GM19025 (cell line): ENCODE data around the gene HSPG2.
"Not testable (repeated sequence)": the region's sequence is repeated elsewhere in the genome, so short reads cannot be mapped to it uniquely, and the experiment has no call there.

Experiments used
- ATAC-seq: cut with Tn5 transposase; IDR thresholded peaks from one replicate; pipeline ENCODE4 v1.9.1; 2021; ENCODE audit warnings: mild to moderate bottlenecking, low read depth, moderate library complexity; ENCODE audit not compliant: unreplicated experiment

The HSPG2 gene

DNA sequence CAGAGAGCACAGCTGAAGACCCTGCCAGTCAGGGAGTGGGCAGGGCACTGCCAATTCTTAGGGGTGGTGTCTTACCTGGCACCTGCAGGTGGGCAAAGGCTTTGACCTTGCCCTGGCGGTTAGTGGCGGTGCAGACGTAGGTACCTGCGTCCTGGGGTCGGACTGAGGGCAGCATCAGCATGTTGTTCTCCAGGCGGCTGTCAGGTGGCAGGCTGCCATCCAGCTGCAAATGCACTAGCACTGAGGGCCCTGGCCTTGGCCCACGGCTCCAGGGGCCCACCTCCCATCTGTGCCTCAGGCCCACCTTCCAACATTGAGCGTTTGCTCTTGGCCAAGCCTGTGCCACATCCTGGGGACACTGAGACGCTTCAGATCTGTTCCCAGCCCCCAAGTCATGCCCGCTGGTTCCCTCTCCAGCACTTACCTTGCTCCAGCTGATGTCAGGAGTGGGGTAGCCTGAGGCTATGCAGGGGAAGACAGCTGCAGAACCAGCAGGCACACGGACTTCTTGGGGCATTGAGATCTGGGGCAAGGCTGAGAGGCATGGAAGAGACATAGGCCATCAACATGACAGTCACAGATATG, 103.6 kb downstream of the HSPG2 start:
- no peak for ATAC-seq

DNA sequence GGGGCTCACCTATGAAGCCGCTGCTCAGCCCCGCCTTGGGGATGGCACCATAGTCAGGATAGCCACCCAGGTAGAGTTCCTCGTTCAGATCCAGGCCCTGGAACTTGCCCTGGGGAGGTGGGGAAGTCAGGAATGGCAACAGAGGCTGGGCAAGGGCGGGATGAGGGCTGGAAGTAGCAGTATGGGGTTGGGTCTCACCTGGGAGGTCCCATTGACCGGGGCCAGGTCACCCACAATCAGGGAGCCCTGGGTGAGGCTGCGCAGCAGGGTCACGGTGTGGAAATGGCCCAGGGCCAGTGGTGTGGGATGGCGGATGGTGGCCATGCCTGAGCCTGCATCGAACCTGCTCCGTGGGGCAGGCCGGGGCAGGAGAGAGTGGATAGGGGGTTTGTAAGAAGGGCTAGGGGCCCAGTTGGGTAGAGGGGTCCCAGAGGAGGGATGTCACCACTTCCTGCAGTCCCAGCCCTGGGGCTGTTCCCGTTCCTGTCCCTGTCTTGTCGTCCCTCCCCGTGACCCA, 105.6 kb downstream of the HSPG2 start:
- no peak for ATAC-seq

GRCh38 chr1:21830792-21831453, 106.2 kb downstream of the HSPG2 start:
- no peak for ATAC-seq

DNA sequence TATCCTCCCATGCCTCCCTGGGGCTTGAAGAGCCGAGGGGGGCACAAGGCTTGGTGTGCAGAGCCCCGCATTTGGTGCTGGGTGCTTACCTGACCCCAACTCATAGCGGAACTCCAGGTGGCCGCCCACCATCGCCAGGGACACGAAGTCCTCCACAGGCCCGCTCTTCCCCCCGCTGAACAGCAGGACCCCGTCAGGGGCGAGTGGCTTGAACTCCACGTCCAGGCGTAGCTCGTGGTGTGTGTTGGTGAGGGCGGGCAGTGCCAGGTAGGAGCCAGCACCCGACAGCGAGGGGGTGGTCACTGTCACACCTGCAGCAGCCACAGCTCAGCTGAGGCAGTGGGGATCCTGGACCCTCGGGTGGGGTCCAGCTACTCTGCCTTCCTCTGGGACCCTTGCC, 107.8 kb downstream of the HSPG2 start:
- no peak for ATAC-seq

DNA sequence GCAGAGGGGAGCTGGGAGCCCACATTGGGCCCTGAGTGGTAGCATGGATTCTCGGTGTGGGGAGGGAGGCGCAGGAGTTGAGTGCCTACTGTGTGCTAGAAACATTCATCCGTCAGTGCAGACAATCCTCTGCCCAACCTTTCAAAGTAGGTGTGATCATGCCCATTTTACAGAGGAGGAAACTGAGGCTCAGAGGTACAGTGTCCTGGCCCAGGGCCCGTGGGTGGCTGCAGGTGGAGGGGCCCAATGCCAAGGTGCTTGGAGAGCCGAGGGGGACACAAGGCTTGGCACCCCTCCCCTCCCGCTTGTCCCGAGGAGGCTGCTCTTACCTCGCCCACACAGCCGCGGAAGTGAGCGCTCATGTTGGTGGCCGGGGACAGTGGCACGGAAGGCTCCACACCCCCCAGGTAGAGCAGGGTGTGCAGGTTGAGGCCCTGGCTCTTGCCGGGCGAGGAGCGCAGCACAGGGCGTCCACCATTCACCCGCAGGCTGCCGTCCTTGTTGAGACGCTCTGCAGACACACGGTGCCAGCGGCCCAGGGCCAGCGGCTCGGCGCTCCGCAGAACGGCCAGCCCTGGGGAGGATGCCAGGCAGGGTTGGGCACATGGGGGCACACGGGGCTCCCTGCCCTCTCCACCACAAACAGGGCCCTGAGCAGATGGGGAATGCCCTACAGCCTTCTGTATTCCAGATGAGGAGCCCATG, 108.5 kb downstream of the HSPG2 start:
- ATAC-seq = no peak

GRCh38 chr1:21828075-21828474, 109.0 kb downstream of the HSPG2 start:
- ATAC-seq = no peak

GRCh38 chr1:21827141-21827679, 109.9 kb downstream of the HSPG2 start:
- no peak for ATAC-seq

DNA sequence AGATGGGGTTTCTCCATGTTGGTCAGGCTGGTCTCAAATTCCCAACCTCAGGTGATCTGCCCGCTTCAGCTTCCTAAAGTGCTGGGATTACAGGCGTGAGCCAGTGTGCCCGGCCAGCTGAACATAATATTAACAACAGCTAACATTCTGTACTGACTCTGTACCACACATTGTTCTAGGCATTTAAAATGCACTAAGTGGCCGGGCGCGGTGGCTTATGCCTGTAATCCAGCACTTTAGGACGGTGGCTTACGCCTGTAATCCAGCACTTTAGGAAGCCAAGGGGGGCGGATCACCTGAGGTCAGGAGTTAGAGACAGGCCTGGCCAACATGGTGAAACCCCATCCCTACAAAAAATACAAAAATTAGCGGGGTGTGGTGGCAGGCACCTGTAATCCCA, 110.4 kb downstream of the HSPG2 start:
- ATAC-seq = not testable (repeated sequence)

- ATAC-seq = no peak
Measured at GRCh38 chr1:21825393-21825792, 111.7 kb downstream of the HSPG2 start.

GRCh38 chr1:21824926-21825325, 112.2 kb downstream of the HSPG2 start:
- no peak for ATAC-seq

DNA sequence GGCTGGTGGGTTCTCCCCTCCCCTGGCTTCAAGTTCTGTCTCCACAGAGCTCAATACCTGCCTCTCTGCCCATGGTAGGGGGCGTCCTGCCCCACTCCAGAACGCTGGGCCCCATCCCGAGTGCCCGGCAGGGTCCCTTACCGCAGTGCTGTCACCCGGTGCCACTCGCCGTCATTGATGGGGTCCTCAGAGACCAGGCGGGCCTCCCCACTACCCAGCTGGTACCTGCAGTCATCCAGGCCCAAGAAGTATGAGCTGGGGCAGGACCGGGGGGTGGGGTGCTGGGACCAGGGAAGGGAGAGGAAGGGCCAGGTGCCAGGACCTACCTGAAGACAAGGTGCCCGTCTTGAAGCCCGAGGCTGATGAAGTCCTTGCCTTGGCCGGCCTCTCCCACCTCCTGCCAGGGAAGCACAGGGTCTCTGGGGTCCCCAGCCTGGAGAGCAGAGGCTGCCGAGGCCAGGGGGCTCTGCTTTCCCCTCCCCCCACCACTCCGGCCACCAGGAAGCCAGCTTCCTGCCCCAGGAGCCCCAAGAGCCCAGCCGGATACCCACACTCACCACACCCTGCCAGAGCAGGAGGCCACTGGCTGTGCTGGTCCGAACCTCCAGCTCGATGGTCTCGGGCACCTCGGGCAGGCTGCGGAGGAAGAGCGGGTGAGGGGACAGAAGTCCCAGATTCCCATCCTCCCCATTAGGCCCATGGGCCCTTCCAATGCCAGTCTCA, 113.0 kb downstream of the HSPG2 start:
- ATAC-seq = no peak

- no peak for ATAC-seq
Measured at GRCh38 chr1:21823206-21823979, 113.7 kb downstream of the HSPG2 start.

DNA sequence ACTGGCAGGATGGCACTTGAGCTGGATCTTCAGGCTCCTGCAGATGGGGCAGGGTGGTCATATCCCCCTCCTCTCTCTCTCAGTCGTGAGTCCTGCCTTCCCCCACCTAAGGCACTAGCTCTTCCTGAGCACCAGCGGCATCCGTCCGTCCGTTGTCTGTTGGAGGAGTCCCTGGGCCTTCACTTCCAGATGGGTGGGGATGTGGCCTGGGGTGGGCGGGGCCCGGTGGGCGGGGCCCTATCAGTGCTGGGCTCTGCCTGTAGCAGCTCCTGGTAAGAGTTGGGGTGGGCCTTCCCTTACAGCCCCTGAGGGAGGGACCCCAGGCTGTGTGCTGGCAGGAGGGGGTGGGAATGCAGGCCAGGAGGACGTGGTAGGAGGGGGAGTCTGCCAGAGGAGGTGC, 114.8 kb downstream of the HSPG2 start:
- ATAC-seq = no peak

DNA sequence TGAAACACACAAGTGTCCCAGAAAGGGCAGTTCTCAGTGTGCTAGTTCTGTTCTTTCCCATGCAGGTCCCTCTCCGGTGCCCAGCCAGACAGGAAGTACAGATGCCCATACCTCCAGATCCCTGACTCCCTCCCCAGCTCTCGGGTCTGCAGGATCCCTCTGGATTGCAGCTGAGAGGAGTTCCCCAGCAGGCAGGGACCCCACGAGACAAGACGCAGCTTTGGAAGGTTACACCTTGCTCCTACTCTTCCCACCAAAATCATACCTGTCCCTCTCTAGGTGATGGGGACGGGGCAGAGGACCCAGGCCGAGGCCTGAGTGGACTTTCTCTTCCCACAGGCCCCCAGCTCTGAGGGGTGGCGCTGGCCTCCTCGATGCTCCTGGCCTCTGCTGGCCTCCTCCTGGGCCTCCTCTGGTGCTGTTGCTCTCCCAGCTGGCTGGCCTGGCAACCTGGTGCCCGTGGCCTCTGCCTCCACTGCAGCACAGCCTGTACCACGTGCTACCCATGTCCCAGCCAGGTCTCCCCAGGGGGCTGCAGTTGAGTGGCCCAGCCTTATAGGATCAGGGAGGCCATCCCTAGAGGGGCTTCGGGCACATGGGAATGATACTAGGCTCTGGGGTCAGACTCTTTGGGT, 115.6 kb downstream of the HSPG2 start:
- no peak for ATAC-seq

- ATAC-seq = no peak
Measured at GRCh38 chr1:21820597-21821232, 116.4 kb downstream of the HSPG2 start.

- no peak for ATAC-seq
Measured at GRCh38 chr1:21818656-21819055, 118.5 kb downstream of the HSPG2 start.

DNA sequence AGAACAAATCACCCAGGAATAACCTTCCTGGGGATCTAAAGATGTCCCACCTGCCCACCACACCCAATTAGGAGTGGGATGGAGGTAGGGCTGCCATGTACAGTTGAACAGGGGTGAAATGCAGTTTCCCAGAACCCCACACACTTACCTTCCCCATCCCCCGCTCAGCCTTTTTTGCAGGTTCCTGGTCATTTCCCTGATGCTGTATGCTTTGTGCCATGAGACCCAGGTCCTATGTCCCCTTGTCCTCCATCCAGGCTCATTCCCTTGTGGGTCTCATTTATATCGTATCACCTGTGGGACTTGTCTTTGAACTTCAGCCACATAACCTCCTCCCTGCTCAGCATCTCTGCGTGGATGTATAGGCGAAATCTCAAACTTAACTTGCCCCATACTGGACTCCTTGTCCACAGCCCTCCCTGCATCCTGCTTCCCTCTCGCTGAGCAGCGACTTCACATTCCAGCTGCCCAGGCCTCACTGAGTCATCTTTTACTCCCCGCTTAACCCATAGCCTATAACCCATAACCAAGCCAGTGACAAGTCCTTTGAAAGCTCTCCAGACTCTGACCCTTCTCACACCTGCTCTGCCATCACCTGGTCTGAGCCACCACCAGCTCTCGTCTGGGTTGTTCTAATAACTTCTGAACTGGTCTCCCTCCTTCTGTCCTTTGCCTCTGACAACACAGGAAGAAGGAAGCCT, 120.4 kb downstream of the HSPG2 start:
- no peak for ATAC-seq

DNA sequence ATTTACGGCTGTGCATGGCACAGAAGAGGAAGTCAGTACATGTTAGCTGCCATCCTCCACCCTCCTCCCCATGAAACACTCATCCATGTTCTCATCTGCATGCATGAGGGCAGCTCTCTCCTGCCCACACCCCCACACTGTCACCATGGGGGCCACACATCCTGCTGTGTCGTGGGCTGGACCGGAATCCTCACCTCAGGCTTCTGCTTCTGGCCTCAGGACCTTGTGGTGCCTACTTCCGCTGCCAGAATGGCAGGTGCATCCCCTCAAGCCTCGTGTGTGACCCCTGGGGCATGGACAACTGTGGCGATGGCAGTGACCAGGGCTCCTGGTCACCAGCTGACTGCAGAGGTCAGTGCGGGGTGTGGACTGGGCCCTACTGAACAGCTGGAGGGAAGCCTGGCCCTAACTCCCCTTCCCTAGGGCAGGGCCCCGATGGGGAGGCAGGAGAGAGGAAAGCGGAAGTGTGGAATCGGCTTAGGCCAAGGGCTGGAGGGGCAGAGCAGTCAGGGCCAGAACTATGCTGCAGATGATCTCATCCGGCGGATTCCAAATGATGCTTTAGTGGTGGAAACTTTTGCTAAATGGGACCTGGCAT, 121.3 kb downstream of the HSPG2 start:
- no peak for ATAC-seq
